H9 (cell line): Measurements from ENCODE around the gene BFSP2. TPM values are rescaled to one million over a fixed set of nuclear protein-coding genes. Genes with fewer than 3 reads are reported as not detected.

Source experiments
- DNase-seq: peaks from one replicate; pipeline ENCODE4 v3.0.0-alpha.2; 2017
- H2AFZ ChIP-seq: one replicate; pipeline ENCODE4 v1.6.1; 2013; ENCODE audit warnings: mild to moderate bottlenecking, low read length, control low read depth, moderate library complexity
- H2AK5ac ChIP-seq: 2 replicates; pipeline ENCODE4 v1.6.1; 2013; ENCODE audit warnings: low read length, control low read depth, mixed read lengths; ENCODE audit not compliant: insufficient read length
- H2BK120ac ChIP-seq: one replicate; pipeline ENCODE4 v1.6.1; 2013; ENCODE audit warnings: low read depth, mild to moderate bottlenecking, low read length, control low read depth, inconsistent platforms; ENCODE audit not compliant: poor library complexity, severe bottlenecking
- H2BK12ac ChIP-seq: 2 replicates; pipeline ENCODE4 v1.6.1; 2013; ENCODE audit warnings: low read length, control low read depth, mixed read lengths, low read depth; ENCODE audit not compliant: insufficient read length
- H2BK15ac ChIP-seq: 2 replicates; pipeline ENCODE4 v1.6.1; 2013; ENCODE audit warnings: low read depth, low read length, control low read depth
- H2BK20ac ChIP-seq: one replicate; pipeline ENCODE4 v1.6.1; 2013; ENCODE audit warnings: low read depth, mild to moderate bottlenecking, low read length, control low read depth, inconsistent platforms; ENCODE audit not compliant: poor library complexity, severe bottlenecking
- H2BK5ac ChIP-seq: 2 replicates; pipeline ENCODE4 v1.6.1; 2013; ENCODE audit warnings: low read length, control low read depth, mixed read lengths; ENCODE audit not compliant: insufficient read length
- H3K14ac ChIP-seq: 2 replicates; pipeline ENCODE4 v1.6.1; 2013; ENCODE audit warnings: low read length, control low read depth; ENCODE audit not compliant: insufficient read depth
- H3K18ac ChIP-seq: 2 replicates; pipeline ENCODE4 v1.6.1; 2013; ENCODE audit warnings: low read depth, mild to moderate bottlenecking, mixed read lengths, low read length, control low read depth; ENCODE audit not compliant: insufficient read length
- H3K23ac ChIP-seq: 2 replicates; pipeline ENCODE4 v1.6.1; 2013; ENCODE audit warnings: low read length, control low read depth, mixed read lengths, low read depth; ENCODE audit not compliant: insufficient read length
- H3K23me2 ChIP-seq: 2 replicates; pipeline ENCODE4 v1.6.1; 2013; ENCODE audit warnings: low read depth, mild to moderate bottlenecking, mixed read lengths, low read length, control low read depth; ENCODE audit not compliant: insufficient read length, poor library complexity, severe bottlenecking
- H3K27ac ChIP-seq: 2 replicates; pipeline ENCODE4 v1.5.1; 2013; ENCODE audit warnings: low read length, control low read depth, mixed read lengths, low read depth; ENCODE audit not compliant: insufficient read length
- H3K27me3 ChIP-seq: 2 replicates; pipeline ENCODE4 v1.6.1; 2013; ENCODE audit warnings: low read length, control low read depth, inconsistent platforms; ENCODE audit not compliant: insufficient read depth
- H3K4ac ChIP-seq: 2 replicates; pipeline ENCODE4 v1.6.1; 2013; ENCODE audit warnings: low read depth, mild to moderate bottlenecking, control low read depth, inconsistent platforms, low read length, moderate library complexity
- H3K4me1 ChIP-seq: 2 replicates; pipeline ENCODE4 v1.6.1; 2013; ENCODE audit warnings: low read length, control low read depth, inconsistent platforms; ENCODE audit not compliant: insufficient read depth
- H3K4me2 ChIP-seq: 2 replicates; pipeline ENCODE4 v1.6.1; 2013; ENCODE audit warnings: low read length, control low read depth, mixed read lengths; ENCODE audit not compliant: insufficient read length, insufficient read depth
- H3K56ac ChIP-seq: 2 replicates; pipeline ENCODE4 v1.6.1; 2013; ENCODE audit warnings: low read depth, mild to moderate bottlenecking, mixed read lengths, low read length, control low read depth; ENCODE audit not compliant: insufficient read length
- H3K79me1 ChIP-seq: 2 replicates; pipeline ENCODE4 v1.6.1; 2013; ENCODE audit warnings: low read depth, mild to moderate bottlenecking, moderate library complexity, low read length, control low read depth, inconsistent platforms; ENCODE audit not compliant: insufficient read depth, poor library complexity, severe bottlenecking
- H3K79me2 ChIP-seq: 2 replicates; pipeline ENCODE4 v1.6.1; 2013; ENCODE audit warnings: low read length, control low read depth, inconsistent platforms; ENCODE audit not compliant: insufficient read depth
- H3K9ac ChIP-seq: 2 replicates; pipeline ENCODE4 v1.6.1; 2013; ENCODE audit warnings: low read length, control low read depth, mixed read lengths; ENCODE audit not compliant: insufficient read length; ENCODE audit errors: extremely low read depth
- H3K9me3 ChIP-seq: one replicate; pipeline ENCODE4 v1.6.1; 2013; ENCODE audit warnings: low read depth, low read length, inconsistent platforms; ENCODE audit not compliant: control insufficient read depth
- H3T11ph ChIP-seq: one replicate; pipeline ENCODE4 v1.6.1; 2013; ENCODE audit warnings: mild to moderate bottlenecking, low read length, control low read depth, inconsistent platforms
- H4K20me1 ChIP-seq: one replicate; pipeline ENCODE4 v1.6.1; 2013; ENCODE audit not compliant: control insufficient read depth, insufficient read length, insufficient read depth
- H4K5ac ChIP-seq: 2 replicates; pipeline ENCODE4 v1.6.1; 2013; ENCODE audit warnings: low read depth, mild to moderate bottlenecking, mixed read lengths, low read length, control low read depth; ENCODE audit not compliant: insufficient read length
- H4K8ac ChIP-seq: replicated peaks from 2 replicates; pipeline ENCODE4 v1.6.1; 2013; ENCODE audit warnings: low read length, control low read depth, mixed read lengths, low read depth; ENCODE audit not compliant: insufficient read length
- H4K91ac ChIP-seq: 2 replicates; pipeline ENCODE4 v1.6.1; 2013; ENCODE audit warnings: low read depth, mild to moderate bottlenecking, moderate library complexity, mixed read lengths, low read length, control low read depth; ENCODE audit not compliant: insufficient read length
- H3K27ac Mint-ChIP-seq, 3 experiments: 2 replicates in 2 of 3; 3 replicates in 1 of 3; pipeline ENCODE4 v1.8.0; 2020 to 2021; ENCODE audit warnings: mixed read lengths in 3 of 3, mild to moderate bottlenecking in 1 of 3, moderate library complexity in 1 of 3
- H3K27me3 Mint-ChIP-seq: 2 replicates; pipeline ENCODE4 v1.8.0; 2021; ENCODE audit warnings: low read depth, mild to moderate bottlenecking, moderate library complexity, mixed read lengths
- H3K36me3 Mint-ChIP-seq, 3 experiments: 2 replicates in 2 of 3; 3 replicates in 1 of 3; pipeline ENCODE4 v1.8.0; 2020 to 2021; ENCODE audit warnings: low read depth in 3 of 3, mixed read lengths in 3 of 3; ENCODE audit not compliant: insufficient read depth in 1 of 3
- H3K4me1 Mint-ChIP-seq, 2 experiments: 2 replicates each; pipeline ENCODE4 v1.8.0; 2020; ENCODE audit warnings: mixed read lengths in 2 of 2
- H3K4me3 Mint-ChIP-seq, 2 experiments: 2 replicates in 1 of 2; 3 replicates in 1 of 2; pipeline ENCODE4 v1.8.0; 2020 to 2021; ENCODE audit warnings: mild to moderate bottlenecking in 2 of 2, mixed read lengths in 2 of 2, moderate library complexity in 1 of 2
- H3K9me3 Mint-ChIP-seq, 2 experiments: 2 replicates in 1 of 2; 3 replicates in 1 of 2; pipeline ENCODE4 v1.8.0; 2020; ENCODE audit warnings: mild to moderate bottlenecking in 2 of 2, mixed read lengths in 2 of 2, moderate library complexity in 1 of 2
- WGBS: extraction: QIAGEN DNeasy Blood & Tissue Kit; methylation state at CpG from one replicate; pipeline ENCODE4 v1.1.7; 2013; ENCODE audit warnings: missing lambda C conversion rate, low lambda C conversion rate, mixed read lengths; ENCODE audit not compliant: insufficient read length; ENCODE audit errors: extremely low coverage; 5-methylcytosine and 5-hydroxymethylcytosine counted together
- total RNA-seq: library from RNA; stranded (reverse); gene quantifications from 2 replicates; pipeline ENCODE4 v1.2.1, GENCODE V29; 2021
- TF ChIP-seq, protein P1 (sequence below): fragments of 200-600 bp; sonication (generic); conservative IDR thresholded peaks from 3 replicates; pipeline ENCODE4 v1.8.0; 2021; ENCODE audit warnings: antibody characterized with exemption, mild to moderate bottlenecking

The BFSP2 gene
- total RNA-seq, 1 experiment from 2014 or later, result not detected

DNA sequence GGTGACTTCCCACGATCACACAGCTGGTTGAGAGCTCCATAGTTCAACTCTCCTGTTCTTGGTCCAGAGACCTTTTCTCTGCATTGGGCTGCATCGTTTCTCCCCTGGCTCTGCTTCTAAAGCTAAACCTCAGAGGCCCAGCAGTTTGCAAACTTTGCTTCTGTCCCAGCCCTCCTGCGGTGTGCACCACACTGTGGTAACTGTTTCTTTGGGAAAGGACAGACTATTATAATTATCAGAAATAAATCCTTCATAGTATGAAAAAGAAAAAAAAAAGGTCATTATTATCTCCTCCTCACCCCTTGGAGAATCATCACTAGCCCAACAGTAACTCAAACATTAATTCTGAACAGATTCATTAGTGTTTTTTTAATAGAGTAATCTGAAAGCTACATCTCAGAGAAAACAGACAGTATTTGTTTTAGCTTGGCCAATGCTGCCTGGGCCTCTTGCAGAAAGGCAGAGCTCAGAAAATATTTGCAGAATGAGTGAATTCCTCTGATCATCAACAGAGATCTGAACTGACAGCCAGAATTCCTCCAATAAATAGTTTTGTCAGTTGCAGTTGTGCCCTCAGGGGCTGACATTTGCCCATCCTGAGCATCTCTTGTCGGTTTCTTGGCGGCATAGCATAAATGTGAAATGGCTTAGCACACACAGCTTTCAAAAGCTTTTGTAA, 52.9 kb downstream of the BFSP2 start:
- H3K27ac Mint-ChIP-seq, result no peak overlapping the region; a peak in 1 of 7 replicates
- H2AFZ ChIP-seq, result peak overlapping the region; percentile 67

More for the DNA sequence above, 52.9 kb downstream of the BFSP2 start:
- Histone ChIP-seq H2BK120ac (no peak overlapping the region), H3K56ac (no peak overlapping the region), H4K5ac (no peak overlapping the region), H4K8ac (no peak overlapping the region), H2AK5ac (no peak overlapping the region), H3K9me3 (no peaks in the 10 kb centered on the region), H3K27ac (no peak overlapping the region), H3K79me1 (no peaks in the 10 kb centered on the region), H3K27me3 (no peaks in the 10 kb centered on the region), H3K18ac (no peak overlapping the region), H3K4me2 (no peak overlapping the region), H3T11ph (no peak overlapping the region), H3K9ac (no peak overlapping the region), H3K4ac (no peak overlapping the region), H2BK5ac (no peak overlapping the region), H3K79me2 (no peaks in the 10 kb centered on the region), H2BK12ac (no peak overlapping the region), H2BK20ac (no peak overlapping the region), H3K4me1 (no peaks in the 10 kb centered on the region), H3K14ac (no peak overlapping the region), H3K23ac (no peak overlapping the region), H3K23me2 (no peaks in the 10 kb centered on the region), H4K20me1 (no peaks in the 10 kb centered on the region), H2BK15ac (no peak overlapping the region), H4K91ac (no peak overlapping the region)
- Mint-ChIP-seq H3K36me3 (no peaks in the 10 kb centered on the region), H3K4me1 (peaks cover 11% of the 10 kb centered on the region in 2 experiments), H3K4me3 (no peak overlapping the region), H3K27me3 (no peaks in the 10 kb centered on the region), H3K9me3 (no peaks in the 10 kb centered on the region)
- TF ChIP-seq, protein P1, sequence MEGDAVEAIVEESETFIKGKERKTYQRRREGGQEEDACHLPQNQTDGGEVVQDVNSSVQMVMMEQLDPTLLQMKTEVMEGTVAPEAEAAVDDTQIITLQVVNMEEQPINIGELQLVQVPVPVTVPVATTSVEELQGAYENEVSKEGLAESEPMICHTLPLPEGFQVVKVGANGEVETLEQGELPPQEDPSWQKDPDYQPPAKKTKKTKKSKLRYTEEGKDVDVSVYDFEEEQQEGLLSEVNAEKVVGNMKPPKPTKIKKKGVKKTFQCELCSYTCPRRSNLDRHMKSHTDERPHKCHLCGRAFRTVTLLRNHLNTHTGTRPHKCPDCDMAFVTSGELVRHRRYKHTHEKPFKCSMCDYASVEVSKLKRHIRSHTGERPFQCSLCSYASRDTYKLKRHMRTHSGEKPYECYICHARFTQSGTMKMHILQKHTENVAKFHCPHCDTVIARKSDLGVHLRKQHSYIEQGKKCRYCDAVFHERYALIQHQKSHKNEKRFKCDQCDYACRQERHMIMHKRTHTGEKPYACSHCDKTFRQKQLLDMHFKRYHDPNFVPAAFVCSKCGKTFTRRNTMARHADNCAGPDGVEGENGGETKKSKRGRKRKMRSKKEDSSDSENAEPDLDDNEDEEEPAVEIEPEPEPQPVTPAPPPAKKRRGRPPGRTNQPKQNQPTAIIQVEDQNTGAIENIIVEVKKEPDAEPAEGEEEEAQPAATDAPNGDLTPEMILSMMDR, result no peak
- no peak for DNase-seq
- WGBS, result no CpG with 5 or more reads among the region's 5 CpGs
